K562 (cell line): Measurements from ENCODE around the gene PPP1R15B.

Experiments
- CBFB ChIP-seq: sonication (generic); formaldehyde crosslinking; IDR thresholded peaks from 2 replicates; pipeline ENCODE4 v1.4.0; 2020; ENCODE audit warnings: mild to moderate bottlenecking, missing genetic modification reagents
- RBM22 ChIP-seq: fragments of 200-400 bp; formaldehyde crosslinking; IDR thresholded peaks from 2 replicates; pipeline ENCODE4 v1.6.1; 2018; ENCODE audit warnings: low read length, low read depth; ENCODE audit not compliant: poor library complexity, severe bottlenecking
- TAF1 ChIP-seq: IDR thresholded peaks from 2 replicates; pipeline ENCODE4 v1.6.1; 2011; ENCODE audit warnings: mild to moderate bottlenecking, low read length, moderate library complexity; ENCODE audit not compliant: insufficient read depth, control insufficient read depth, severe bottlenecking; ENCODE audit errors: extremely low read depth
- ZNF24 ChIP-seq: fragments of 450-650 bp; IDR thresholded peaks from 2 replicates; pipeline ENCODE4 v1.6.1; 2016

DNA sequence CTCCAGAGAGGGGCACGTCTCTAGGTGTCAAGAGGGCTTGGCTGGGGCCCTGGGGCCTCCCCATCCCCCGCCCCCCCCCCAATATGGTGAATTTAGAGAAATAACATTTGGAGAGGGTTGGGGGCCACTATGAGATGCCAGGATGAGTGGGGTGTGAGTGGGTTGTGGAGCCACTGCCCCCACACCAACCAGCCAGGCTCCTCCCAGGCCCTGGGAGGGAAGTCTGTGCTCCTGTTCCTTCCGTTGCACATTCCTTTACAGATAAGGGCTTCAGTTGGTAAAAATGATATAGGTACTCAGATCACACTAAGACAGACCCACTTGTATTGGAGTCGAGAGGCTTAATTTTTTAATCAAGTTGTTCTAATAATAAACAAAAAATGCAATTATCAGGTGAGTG is 51.3 kb downstream of the PPP1R15B start:
- no peak for TF ChIP-seq CBFB
- no peak for TF ChIP-seq RBM22
- no peak for TF ChIP-seq TAF1
- TF ChIP-seq ZNF24 = no peak
